ENCODE data around the gene TMEM9. TPM values are rescaled to one million over a fixed set of nuclear protein-coding genes. Genes with fewer than 3 reads are reported as not detected.

Gene TMEM9
- total RNA-seq, 1 donor from 2014 or later: 66.9 TPM

DNA sequence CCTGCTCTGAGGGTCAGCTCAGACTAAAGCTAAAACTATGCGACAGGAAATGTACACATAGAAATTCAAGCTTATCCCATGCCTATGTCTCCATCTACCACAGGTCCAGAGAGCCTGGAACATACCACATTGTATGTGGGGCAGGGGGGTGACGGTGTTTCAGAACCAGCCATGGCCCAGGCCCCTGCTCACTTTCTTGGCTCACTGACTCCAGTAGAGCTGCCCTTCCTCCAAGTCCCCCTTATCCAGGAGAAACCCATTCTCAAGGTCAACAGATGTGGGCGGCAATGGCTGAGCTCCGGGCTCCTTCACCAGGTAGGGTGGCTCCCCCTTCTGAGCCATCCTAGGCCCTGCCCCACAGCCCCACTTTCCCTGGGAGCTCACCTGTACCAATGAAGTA is 63.0 kb downstream of the TMEM9 start:
- no peak for FAIRE-seq
- H3K4me3 ChIP-seq (ENCODE audit: low read depth, low read length): no peak overlapping the region
- DNase-seq (ENCODE audit: low read depth): no peak
- H3K27me3 ChIP-seq (ENCODE audit: control insufficient read depth, insufficient read depth, low read length): no peaks in the 10 kb centered on the region
- H3K36me3 ChIP-seq (ENCODE audit: control insufficient read depth, insufficient read depth, low read length): no peaks in the 10 kb centered on the region
- TF ChIP-seq, protein P1, sequence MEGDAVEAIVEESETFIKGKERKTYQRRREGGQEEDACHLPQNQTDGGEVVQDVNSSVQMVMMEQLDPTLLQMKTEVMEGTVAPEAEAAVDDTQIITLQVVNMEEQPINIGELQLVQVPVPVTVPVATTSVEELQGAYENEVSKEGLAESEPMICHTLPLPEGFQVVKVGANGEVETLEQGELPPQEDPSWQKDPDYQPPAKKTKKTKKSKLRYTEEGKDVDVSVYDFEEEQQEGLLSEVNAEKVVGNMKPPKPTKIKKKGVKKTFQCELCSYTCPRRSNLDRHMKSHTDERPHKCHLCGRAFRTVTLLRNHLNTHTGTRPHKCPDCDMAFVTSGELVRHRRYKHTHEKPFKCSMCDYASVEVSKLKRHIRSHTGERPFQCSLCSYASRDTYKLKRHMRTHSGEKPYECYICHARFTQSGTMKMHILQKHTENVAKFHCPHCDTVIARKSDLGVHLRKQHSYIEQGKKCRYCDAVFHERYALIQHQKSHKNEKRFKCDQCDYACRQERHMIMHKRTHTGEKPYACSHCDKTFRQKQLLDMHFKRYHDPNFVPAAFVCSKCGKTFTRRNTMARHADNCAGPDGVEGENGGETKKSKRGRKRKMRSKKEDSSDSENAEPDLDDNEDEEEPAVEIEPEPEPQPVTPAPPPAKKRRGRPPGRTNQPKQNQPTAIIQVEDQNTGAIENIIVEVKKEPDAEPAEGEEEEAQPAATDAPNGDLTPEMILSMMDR (IDR thresholded peaks at IDR 0.05; ENCODE audit: insufficient read depth, low read length, severe bottlenecking): no peak

GRCh38 chr1:201090541-201090940 is 63.7 kb downstream of the TMEM9 start:
- no peak overlapping the region for H3K4me3 ChIP-seq (ENCODE audit: low read depth, low read length)
- H3K27me3 ChIP-seq (ENCODE audit: control insufficient read depth, insufficient read depth, low read length): no peaks in the 10 kb centered on the region
- no peaks in the 10 kb centered on the region for H3K36me3 ChIP-seq (ENCODE audit: control insufficient read depth, insufficient read depth, low read length)
- DNase-seq (ENCODE audit: low read depth): no peak
- TF ChIP-seq, protein P1 (IDR thresholded peaks at IDR 0.05; ENCODE audit: insufficient read depth, low read length, severe bottlenecking): no peak
- FAIRE-seq: no peak

DNA sequence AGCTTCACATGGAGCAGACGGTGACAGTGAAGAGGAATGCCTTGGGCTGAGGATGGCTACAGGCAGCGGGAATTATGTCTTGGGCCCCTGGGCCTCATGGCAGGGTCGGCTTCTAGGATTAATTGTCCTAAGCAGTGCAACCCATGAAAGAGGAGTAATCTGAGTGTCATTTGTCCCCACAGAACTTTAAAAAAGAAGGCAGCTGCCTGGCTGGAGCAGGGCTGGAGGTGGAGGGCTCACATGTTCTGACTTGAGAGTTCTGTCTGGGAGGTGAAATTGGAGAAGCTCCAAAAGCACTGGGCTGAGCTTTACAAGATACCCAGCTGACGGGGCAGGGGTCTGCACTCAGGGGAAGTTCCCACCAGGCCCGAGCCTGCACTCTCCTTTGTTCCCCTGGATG is 64.7 kb downstream of the TMEM9 start:
- no peaks in the 10 kb centered on the region for H3K36me3 ChIP-seq (ENCODE audit: control insufficient read depth, insufficient read depth, low read length)
- FAIRE-seq (no peak), DNase-seq (ENCODE audit: low read depth) (peak; percentile 50)
- no peaks in the 10 kb centered on the region for H3K27me3 ChIP-seq (ENCODE audit: control insufficient read depth, insufficient read depth, low read length)
- TF ChIP-seq, protein P1 (IDR thresholded peaks at IDR 0.05; ENCODE audit: insufficient read depth, low read length, severe bottlenecking): no peak
- H3K4me3 ChIP-seq (ENCODE audit: low read depth, low read length): no peak overlapping the region

DNA sequence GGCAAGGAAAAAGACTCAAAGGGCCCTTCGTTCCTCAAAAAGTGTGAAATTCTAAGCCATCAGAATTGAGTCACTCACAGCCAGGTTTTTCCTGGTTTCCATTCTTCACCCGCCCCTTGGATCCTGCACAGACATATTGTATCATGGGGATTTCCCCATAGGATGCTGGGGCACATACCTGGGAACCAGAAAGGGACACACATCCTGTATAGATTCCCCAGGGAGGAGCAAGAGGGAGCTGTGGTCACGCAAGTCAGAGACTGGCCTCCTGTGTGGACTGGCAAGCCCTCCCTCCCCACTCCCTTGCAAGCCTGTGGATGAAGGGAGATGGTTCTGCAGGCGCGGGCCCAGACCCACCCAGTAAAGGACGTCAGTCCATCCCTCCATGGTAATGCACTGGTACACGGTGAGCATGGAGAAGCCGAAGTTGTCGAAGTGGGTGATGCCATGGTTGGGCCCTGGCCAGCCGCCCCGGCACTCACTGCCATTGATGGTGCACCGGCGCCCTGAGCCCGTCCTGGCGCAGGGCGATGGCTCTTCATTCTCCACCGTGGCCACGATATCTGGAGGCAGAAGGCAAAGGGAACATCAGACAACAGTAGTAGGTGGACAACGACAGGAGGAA is 65.3 kb downstream of the TMEM9 start:
- H3K27me3 ChIP-seq (ENCODE audit: control insufficient read depth, insufficient read depth, low read length): no peaks in the 10 kb centered on the region
- peak; percentile 85 for DNase-seq (ENCODE audit: low read depth)

DNA sequence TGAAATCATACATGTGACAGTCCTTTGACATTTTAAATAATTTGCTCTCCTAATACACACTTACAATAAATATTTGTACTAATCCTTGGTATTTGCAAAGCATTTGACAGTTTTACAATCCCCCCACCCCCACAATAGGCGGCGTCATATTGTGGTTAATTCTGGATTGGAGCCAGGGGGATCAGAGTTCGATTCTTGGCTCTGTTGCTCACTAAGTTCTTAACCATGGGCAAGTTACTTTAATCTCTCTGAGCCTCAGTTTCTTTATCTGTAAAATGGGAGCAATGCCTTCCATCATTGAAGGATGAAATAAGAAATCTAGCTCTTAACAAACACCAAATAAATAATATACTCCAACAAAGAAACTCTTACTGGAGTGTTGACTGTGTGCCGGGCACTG is 65.9 kb downstream of the TMEM9 start:
- DNase-seq (ENCODE audit: low read depth): no peak
- H3K27me3 ChIP-seq (ENCODE audit: control insufficient read depth, insufficient read depth, low read length): no peaks in the 10 kb centered on the region

More for the DNA sequence above, 65.3 kb downstream of the TMEM9 start:
- TF ChIP-seq, protein P1 (IDR thresholded peaks at IDR 0.05; ENCODE audit: insufficient read depth, low read length, severe bottlenecking): peak; percentile 34
- FAIRE-seq: no peak
- Histone ChIP-seq H3K36me3 (ENCODE audit: control insufficient read depth, insufficient read depth, low read length) (no peaks in the 10 kb centered on the region), H3K4me3 (ENCODE audit: low read depth, low read length) (no peak overlapping the region)

More for the DNA sequence above, 65.9 kb downstream of the TMEM9 start:
- no peak for FAIRE-seq
- Histone ChIP-seq H3K36me3 (ENCODE audit: control insufficient read depth, insufficient read depth, low read length) (no peaks in the 10 kb centered on the region), H3K4me3 (ENCODE audit: low read depth, low read length) (no peak overlapping the region)
- TF ChIP-seq, protein P1 (IDR thresholded peaks at IDR 0.05; ENCODE audit: insufficient read depth, low read length, severe bottlenecking): no peak

Measured in bronchial epithelial cell (primary cell).